ENCODE results near the gene CSF1R. TPM values are rescaled to one million over a fixed set of nuclear protein-coding genes. Genes with fewer than 3 reads are reported as not detected.

Gene CSF1R
- total and polyA plus RNA-seq, 2 donors (not counting 3 experiments of a cell fraction or from before 2014, with no cell fraction given) = not detected

- Histone ChIP-seq H3K27ac (ENCODE audit: insufficient read depth, low read depth, low read length) (no peak overlapping the region), H3K9ac (replicated peaks; ENCODE audit: extremely low read depth, insufficient read depth, low read length) (no peak overlapping the region), H3K27me3 (ENCODE audit: control insufficient read depth in 2 of 2, insufficient read depth in 2 of 2, low read length in 2 of 2) (peaks cover 4 to 5% of the 10 kb centered on the region in 2 experiments), H2AFZ (ENCODE audit: low read depth, low read length) (no peak overlapping the region), H3K4me1 (ENCODE audit: control insufficient read depth, extremely low read depth, insufficient read depth, low read length) (no peaks in the 10 kb centered on the region), H3K4me2 (ENCODE audit: insufficient read depth, low read length) (no peak overlapping the region), H4K20me1 (replicated peaks; ENCODE audit: control insufficient read depth, extremely low read depth, insufficient read depth, low read length) (no peaks in the 10 kb centered on the region), H3K9me1 (replicated peaks; ENCODE audit: control insufficient read depth, extremely low read depth, insufficient read depth, low read length) (no peaks in the 10 kb centered on the region), H3K36me3 (ENCODE audit: control insufficient read depth in 2 of 2, extremely low read depth in 1 of 2, insufficient read depth in 2 of 2, low read length in 2 of 2) (no peaks in the 10 kb centered on the region), H3K79me2 (ENCODE audit: control insufficient read depth, insufficient read depth, low read length) (no peaks in the 10 kb centered on the region), H3K4me3 (replicated peaks in 1 of 3; ENCODE audit: insufficient read depth in 1 of 3, low read depth in 1 of 3, low read length in 3 of 3) (no peak overlapping the region), H3K9me3 (replicated peaks; ENCODE audit: control insufficient read depth, insufficient read depth, low read length) (no peaks in the 10 kb centered on the region)
- ChIA-PET POLR2A (no interaction called here), CTCF (no interaction called here)
- TF ChIP-seq JUN (IDR thresholded peaks at IDR 0.05; ENCODE audit: borderline replicate concordance, insufficient read depth, insufficient read length, low read depth) (no peak), FOS (IDR thresholded peaks at IDR 0.05; ENCODE audit: borderline replicate concordance, insufficient read depth, low read length) (no peak), GATA2 (IDR thresholded peaks at IDR 0.05; ENCODE audit: insufficient read depth, insufficient read length, low read depth, low read length) (no peak), MYC (IDR thresholded peaks at IDR 0.05; ENCODE audit: low read depth, low read length) (no peak), POLR2A (IDR thresholded peaks at IDR 0.05; ENCODE audit: low read depth, low read length) (no peak), EZH2 (IDR thresholded peaks at IDR 0.05; ENCODE audit: borderline replicate concordance, low read depth, low read length, severe bottlenecking) (no peak), CTCF (IDR thresholded peaks at IDR 0.05; ENCODE audit: extremely low read depth in 1 of 2, insufficient read depth in 1 of 2, low read depth in 1 of 2, low read length in 2 of 2) (no peak), POLR2AphosphoS5 (IDR thresholded peaks at IDR 0.05; ENCODE audit: insufficient read depth, low read depth, low read length) (no peak), MAX (IDR thresholded peaks at IDR 0.05; ENCODE audit: insufficient read depth, insufficient read length) (no peak)
- dilution Hi-C loops (cut with MboI; ENCODE audit: extremely low pct_ligation_motif_present, low sequenced_read_pairs) (no loop called here), intact Hi-C loops (cut with micrococcal nuclease) (no loop called here)
- BruUV-seq (replicated peaks) = no TSS peak
- DNase-seq (ENCODE audit: low read depth, low spot score) = no peak
- no peak for FAIRE-seq
Observed at GRCh38 chr5:150109921-150110320, 23.6 kb upstream of the CSF1R start.
